HG03520 (cell line): ENCODE results near the gene AMPD3.

ENCODE experiments used
- ATAC-seq: cut with Tn5 transposase; IDR thresholded peaks from one replicate; pipeline ENCODE4 v1.9.1; 2021; ENCODE audit warnings: mild to moderate bottlenecking, moderate library complexity; ENCODE audit not compliant: unreplicated experiment

The AMPD3 gene

DNA sequence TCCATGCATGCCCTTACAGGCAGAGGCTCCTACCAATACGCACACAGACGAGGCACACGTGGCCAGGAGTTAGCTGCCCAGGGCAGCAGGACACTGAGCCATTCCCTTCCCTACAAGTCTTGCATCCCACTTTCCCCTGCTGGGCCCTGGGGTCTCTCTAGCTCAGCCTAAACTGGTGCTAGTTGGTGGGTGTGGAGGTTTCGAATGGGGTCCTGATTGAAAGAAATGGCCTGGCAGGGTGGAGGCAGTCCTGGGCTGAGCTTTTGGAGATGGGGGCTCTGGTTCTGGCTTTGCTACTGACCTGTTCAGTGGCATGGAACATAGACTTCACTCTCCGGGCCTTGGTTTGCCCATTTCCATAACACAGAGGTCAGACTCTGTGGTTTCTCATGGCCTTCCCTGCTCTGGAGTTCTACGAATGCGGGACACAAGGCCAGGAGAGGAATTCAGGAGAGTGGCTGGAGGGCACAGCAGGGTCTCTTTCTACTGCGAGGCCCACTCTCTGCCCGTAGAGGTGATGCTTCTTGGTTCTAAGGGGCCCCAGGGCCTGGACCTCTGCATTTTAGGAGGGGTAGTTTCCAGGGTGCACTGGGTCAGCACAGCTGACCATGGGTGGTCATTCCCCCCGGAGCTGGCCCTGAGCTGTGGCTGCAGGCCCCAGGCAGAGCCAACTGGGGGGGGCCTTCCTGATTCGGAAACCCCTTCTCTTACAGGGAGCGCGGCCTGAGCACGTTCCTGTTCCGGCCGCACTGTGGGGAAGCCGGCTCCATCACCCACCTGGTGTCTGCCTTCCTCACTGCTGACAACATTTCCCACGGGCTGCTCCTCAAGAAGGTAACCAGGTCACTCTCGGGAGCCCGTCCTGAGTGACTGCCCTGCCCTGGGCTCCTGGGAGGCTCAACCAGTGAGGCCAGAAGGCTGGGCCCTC lies 46.0 kb downstream of the AMPD3 start:
- no peak for ATAC-seq

DNA sequence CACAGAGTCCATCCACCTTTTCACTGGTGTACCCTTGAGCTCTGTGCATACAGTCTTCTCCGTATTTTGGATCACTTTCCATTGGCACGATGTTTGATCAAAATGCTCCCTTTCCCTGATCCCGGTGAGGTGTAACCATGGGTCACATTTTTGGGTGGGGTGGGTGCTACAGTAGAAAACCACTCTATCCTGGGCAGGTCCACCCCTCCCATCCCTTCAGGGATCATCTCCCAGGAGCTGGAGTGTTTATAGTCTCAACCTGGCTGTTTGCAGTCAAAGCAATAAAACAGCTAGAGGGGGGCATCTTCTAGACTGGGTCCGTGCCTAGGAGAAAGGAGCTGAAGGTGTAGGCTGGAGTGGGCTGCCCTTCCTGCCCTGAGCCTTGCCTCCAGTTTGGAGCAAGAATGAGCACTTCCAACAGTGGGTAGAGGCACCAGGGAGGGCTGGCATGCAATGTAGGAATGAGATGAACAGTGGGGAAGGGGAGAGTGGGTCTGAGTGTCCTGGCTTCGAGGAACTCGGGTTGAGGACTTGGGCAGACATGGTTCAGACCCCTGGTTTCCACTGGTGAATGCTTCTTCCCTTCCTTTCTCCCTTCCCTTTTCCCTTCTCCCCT lies 47.1 kb downstream of the AMPD3 start:
- no peak for ATAC-seq

DNA sequence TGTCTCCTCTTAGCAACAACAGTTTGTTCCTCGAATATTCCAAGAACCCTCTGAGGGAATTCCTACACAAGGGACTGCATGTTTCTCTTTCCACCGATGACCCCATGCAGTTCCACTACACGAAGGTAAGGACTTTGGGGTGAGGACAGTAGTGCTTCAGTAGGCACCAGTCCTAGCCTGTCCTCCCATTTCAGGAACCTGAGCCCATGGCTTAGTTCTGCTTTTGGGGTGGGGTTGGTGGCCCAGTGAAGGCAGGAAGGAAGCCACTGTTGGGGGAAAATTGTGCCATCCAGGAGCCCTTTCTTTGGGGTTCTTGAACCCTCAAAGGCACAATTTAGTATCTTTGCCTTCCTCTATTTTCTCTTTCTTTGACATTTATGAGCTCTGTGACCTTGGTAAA lies 47.7 kb downstream of the AMPD3 start:
- ATAC-seq = no peak

DNA sequence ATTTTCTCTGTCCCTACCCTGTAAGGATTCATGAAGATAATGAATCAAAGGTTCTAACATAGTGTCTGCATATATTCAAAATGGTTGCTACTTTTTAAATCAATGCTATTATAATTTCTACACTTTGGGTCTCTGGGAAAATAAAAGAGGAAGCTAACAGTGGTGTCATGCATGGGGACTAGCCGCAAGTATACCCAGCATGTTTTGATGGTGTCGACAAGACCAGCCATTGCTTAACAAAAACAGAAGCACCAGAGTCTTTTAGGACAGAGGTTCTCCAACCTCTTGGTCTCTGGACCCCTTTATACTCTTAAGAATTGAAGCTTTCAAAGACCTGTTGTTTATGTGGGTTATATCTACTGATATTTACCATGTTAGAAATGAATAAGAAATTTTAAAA lies 48.2 kb downstream of the AMPD3 start:
- no peak for ATAC-seq

DNA sequence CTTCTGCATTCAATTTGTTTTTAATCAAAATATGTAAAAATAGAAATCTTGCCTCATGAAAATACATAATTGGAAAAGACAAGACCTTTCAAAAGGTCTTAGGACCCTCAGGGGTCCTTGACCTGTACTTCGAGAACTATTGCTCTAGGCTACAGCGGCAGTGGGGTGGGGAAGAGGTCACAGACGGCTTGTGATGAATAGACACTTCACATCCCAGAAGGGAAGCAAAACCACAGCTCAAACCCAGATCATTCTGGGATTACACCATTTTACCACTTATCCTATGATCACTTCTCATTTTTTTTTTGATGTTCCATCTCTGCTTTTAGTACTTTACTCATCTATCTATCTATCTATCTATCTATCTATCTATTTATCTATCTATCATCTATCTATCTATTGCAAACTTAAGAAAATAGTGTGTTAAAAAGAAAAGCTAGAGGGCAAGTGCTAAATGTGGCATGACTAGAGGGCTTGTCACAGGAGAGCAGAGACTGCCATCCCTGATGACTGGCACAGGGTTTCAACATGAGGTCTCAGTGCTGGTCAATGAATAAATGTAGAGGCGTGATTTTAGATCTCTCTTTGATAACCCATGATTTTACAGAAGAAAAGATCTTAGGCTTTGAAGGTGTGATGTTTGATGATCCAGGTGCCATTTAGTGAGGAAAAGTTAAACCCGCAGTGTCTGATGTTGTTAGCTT lies 48.9 kb downstream of the AMPD3 start:
- no peak for ATAC-seq

DNA sequence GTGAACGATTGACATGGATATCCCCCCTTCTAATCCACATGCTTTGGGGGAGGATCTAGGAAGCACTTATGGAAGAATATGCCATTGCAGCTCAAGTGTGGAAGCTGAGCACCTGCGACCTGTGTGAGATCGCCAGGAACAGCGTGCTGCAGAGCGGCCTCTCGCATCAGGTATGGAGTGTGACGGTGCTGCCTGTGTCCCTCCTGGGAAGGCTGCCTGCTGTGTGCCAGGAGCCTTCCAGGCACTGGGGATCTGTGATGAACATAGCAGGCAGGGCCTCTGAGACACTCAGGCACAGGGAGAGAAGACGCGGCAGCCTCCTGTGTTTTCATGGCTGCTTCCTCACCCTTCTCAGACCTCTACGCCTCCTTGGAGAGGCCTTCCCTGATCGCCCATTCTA lies 49.4 kb downstream of the AMPD3 start:
- ATAC-seq = no peak

DNA sequence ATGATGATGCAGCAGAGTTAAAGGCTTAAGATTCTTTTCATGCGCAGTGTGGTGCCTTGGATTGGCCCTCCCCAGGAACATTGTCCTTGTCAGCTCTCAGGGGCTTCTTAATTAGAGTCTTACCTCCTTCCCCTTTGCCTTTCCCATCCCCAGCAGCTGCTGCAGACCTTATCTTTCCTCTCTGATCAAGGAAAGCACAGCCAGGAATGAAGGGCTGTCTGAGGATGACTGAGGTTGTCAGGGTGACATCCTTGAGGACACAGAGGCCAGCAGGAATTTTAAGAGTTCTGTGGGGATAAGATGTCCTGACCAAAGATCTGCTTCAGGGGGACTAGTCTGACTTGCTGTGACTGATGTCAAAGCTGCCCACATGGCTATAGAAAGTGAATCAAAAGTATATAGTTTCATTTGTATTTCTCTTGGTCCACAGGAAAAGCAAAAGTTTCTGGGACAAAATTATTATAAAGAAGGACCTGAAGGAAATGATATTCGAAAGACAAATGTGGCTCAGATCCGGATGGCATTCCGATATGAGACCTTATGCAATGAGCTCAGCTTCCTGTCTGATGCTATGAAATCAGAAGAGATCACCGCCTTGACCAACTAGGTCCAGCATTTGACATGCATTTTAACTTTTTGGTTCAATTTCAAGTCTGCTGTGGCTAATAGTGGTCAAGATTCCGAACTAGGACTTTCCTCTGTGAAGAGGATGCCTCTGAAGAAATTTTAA lies 50.4 kb downstream of the AMPD3 start:
- ATAC-seq = no peak

DNA sequence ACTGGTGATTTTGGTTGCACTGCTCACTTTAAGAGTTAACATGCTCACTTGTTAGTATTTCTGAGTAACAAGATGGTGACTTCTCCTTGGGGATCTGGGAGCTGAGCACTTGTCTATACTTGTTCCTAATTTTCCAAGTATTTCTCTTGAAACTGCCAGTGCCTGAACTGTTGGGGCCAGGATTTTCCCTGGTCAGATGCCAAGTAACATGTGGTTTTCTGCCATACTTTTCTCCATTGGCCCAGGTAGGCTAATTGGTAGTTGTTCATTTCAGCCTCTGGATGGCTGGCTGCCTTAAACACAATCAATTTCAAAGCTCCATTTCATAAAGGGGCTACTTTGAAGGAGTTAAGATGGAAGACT lies 50.9 kb downstream of the AMPD3 start:
- no peak for ATAC-seq

DNA sequence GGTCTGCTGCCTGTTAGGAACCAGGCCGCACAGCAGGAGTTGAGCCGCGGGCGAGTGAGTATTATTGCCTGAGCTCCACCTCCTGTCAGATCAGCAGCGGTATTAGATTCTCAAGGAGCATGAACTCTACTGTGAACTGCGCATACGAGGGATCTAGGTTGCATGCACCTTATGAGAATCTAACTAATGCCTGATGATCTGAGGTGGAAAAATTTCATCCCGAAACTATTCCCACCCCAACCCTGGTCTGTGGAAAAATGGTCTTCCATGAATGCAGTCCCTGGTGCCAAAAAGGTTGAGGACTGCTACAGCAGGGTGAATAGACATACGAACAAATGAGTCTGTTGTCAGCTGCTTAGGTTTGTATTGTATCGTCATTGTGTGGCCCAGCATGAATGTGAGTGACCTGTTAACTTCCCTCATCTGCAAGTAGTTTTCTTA lies 56.1 kb downstream of the AMPD3 start:
- no peak for ATAC-seq

DNA sequence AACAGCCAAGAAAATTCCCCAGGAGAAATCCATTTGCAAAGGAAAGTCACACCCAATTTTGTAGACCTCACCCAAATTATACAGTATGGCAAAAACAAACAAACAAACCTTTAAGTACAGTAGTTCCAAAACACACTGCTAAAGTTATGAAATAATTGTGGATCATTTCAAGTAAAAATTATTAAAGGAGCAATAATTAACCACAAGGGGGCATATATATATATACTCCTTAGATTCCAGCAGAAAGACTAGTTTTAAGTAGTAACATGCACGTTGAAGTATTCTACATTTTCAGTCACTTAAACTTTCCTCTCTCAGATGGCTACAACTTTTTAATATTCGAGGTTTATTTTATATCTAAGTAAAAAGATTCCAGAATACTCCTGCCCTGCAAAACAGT lies 59.1 kb downstream of the AMPD3 start:
- ATAC-seq = no peak

DNA sequence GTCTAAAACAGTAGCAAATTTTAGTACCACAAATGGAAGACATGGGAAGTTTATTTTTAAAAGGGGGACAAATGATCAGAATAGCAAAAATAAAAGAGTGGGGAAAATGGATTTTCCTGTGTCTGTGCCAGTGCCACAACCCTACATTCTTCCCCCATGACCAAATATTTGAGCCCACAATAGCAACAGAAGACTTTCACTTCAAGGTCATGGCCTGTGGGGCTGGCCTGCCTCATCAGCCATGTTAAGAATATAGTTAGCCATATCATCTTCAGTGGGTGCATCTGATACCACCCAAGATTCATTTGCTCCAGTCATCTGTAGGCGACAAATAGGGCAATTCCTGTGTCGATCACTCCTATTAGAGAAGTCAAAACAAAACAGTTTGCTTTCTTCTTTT lies 59.6 kb downstream of the AMPD3 start:
- ATAC-seq = no peak

DNA sequence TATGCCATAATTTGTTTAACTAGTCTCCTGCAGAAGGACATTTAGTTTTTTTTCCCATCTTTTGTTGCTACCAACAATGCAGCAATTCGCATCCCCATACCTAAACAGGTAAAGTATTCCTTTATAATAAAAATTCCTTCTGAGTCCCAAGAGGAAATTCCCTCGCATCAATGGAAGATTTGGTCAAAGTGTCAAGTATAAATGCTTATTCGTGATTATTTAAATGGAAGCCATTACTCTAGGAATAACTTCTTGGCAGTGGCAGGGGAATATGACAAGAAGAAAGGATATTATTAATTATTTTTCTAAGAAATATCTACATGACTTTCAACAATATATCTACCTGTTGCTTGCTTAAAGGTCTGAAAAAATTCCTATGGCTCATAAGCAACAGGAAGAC lies 60.4 kb downstream of the AMPD3 start:
- no peak for ATAC-seq

DNA sequence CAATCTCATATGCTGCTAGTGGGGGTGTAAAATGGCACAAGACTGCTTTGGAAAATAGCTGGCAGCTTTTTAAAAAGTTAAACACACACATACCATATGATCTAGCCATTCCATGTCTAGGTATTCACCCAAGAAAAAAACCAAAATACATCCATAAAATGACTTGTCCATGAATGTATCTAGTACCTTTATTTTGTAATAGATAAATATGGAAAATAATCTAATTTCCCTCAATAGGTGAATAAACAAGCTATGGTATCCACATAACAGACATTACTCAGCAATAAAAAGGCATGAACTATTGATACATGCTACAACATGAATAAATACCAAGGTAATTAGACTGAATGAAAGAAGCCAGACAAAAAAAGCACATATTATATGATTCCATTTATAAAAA lies 63.1 kb downstream of the AMPD3 start:
- no peak for ATAC-seq

DNA sequence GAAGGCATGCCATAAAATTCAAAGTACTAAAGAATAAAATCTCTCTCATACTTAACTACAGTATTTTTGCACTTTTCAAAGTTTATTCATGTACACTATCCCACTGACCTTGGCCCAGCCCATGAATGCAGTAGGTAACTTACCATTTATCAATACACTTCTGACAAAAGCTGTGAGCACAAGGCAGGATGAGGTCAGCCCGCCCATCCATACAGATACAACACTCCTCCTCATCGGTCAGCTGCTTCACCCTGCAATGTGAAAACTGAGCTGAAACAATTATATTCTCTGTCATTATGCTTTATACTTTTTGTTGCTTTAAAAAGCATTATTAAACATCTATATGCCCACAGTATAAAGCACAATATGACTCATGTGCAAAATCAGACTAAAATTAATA lies 63.8 kb downstream of the AMPD3 start:
- ATAC-seq = no peak

DNA sequence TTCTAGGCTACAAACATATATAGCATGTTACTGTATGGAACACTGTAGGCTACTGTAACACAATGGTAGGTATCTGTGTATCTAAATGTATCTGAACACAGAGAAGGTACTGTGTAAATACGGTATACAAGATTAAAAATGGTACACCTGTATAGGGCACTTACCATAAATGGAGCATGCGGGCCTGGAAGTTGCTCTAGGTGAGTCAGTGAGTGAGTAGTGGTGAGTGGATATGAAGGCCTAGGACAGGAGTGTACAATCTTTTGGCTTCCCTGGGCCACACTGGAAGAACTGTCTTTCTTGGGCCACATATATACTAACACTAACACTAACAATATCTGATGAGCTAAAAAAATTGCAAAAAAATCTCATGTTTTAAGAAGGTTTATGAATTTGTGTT lies 64.6 kb downstream of the AMPD3 start:
- ATAC-seq = no peak

DNA sequence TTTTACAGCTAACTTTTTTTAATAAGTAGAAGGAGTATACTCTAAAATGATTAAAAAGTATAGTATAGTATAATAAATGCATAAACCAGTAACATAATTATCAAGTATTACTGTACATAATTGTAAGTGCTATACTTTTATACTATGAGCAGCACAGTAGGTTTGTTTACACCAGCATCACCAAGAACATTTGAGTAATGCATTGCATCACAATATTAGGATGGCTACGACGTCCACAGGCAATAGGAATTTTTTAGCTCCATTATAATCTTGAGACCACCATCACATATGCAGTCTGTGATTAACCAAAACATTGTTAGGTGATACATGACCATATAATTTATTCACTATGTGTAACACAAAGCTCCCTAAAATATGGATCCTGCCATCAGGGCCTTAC lies 65.5 kb downstream of the AMPD3 start:
- ATAC-seq = no peak

DNA sequence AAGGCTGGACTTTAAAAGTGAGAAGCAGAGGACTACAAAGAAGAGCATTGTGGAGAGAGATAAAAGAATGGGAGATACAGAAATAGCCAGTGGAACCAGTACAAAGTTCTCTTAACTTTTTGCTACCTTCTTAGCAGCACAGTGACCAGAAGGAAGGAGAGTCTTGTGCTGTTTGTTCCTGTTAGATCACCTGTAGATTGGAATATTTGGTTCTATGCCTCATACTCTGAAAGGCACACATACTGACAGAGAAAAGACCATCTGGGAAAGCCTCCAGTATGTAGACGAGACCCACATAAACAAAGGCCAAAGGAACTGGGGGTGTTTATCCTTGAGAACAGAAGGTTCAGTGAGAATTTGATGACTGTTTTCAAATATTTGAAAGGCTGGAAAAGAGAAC lies 67.2 kb downstream of the AMPD3 start:
- ATAC-seq = no peak

DNA sequence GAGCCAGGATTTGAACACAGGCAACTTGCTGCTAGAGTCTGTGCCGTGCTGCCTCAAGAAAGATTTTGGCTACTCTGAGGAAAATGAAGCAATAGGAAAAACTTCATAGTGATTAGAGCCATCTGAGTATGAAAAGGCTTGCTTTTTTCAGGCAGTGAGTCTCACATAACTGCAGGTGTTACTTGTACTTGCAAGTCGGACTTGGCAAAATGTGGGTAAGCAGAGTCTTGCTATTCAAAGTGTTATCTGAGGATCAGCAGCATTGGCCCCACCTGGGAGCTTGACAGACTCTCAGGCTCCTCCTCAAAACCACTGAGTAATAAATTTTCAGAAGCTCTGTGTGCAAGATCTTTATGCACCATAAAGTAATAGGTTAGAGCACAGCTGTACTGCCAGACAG lies 67.9 kb downstream of the AMPD3 start:
- ATAC-seq = no peak

DNA sequence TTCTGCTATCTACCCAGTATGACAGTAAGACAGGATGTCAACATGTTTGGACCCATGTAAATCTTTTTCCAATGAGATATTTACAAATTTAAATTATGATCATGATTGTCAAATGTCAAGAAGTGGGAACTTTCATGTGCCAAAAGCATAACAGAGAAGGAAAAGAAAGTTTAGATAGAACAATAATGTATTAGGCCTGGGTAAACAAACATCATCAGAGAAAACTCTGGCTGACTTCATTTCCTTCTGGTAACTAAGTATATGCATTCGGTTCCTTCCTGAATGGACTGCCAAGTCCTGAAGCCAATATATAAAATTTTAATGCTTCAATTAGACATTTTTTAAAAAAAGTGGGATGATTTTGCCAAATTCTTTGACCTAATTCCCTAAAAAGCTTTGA lies 69.4 kb downstream of the AMPD3 start:
- no peak for ATAC-seq

DNA sequence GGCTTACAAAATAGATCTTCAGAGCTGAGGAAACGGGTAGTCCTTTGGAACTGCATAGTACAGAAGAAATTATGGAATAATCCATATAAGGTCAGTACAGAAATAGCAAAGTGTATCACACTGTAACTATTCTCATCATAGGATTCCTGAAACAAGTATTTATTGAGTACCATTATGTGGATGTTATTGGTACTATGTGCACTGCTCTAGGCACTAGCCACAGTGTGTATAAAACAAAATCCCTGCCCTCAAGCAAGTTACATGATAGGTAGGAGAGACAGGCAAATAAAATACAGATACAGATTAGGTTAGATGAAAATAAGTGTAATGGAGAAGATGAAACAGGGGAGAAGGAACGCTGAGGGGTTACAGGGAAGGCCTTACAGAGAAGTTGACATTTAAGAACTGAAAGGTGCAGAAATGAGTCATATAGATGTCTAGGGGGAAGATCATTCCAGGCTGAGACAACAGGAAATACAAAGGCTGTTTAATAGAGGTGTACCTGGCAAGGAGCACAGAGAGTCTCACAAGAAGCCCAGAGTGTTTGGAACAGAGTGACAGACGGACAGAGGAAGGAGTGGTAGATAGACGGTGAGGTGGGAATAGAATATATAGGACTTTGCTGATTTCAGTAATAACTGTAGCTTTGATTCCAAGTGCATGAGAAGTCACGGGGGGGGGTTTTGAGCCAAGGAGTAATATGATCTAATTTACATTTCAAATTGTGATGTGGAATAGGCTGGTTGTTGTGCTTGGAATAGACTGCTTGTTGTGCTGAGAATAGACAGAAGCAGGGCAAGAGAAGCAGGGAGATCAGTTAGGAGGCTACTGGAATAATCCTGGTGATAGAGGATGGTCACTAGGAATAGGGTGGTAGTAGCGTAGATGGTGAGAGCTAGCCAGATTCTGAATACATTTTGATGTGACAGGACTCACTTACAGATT lies 72.2 kb downstream of the AMPD3 start:
- ATAC-seq = no peak
